NCI-H2171 treated with DMSO at 0.1 percent for 48 hours (cell line): ENCODE results near the gene PHF21B.
"Not testable (repeated sequence)": the region's sequence is repeated elsewhere in the genome, so short reads cannot be mapped to it uniquely, and the experiment has no call there.

Source experiments
- DNase-seq: peaks from one replicate; lab custom pipeline; 2025; lab: John Stamatoyannopoulos, UW

PHF21B gene

GRCh38 chr22:44933666-44934453 lies 75.9 kb downstream of the PHF21B start:
- DNase-seq = no peak

DNA sequence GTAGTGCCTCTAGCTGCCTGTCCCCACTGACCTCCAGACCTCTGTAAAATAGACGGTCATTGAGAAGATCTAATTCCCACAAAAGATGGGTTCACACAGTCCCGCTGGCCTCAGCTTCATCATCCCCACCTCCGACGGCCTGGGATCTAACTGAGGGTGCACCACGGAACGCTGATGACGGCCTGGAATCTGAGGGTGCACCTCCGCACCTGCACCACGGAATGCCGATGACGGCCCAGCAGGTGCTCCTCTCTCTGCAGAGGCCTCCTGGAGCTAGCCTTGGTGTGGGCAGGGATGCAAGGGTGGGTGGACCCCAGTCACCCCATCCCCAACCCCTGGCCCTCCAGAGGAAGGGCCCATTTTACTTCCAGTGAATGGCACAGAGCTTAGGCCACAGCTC lies 77.3 kb downstream of the PHF21B start:
- DNase-seq = no peak

GRCh38 chr22:44931766-44932165 lies 78.0 kb downstream of the PHF21B start:
- DNase-seq = no peak

DNA sequence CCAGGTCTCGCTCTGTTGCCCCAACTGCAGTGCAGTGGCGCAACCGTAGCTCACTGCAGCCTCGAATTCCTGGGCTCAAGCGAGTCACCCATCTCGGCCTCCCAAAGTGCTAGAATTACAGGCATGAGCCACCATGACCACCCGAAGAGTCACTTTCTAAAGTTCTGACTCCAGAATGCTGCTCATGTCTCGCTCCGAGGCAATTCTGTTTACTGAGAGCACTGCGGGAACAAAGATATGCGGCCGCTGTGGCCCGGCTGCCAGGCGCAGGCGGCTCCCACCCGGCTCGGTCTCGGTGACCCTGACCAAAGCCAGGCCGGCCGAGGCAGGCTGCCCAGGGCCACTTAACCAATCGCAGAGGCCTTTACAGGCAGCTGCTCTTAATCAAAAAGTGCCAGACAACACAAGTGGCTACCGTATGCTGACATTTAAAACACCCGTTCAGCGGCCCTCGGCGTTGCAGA lies 78.7 kb downstream of the PHF21B start:
- no peak for DNase-seq

GRCh38 chr22:44930711-44931035 lies 79.1 kb downstream of the PHF21B start:
- DNase-seq = no peak

DNA sequence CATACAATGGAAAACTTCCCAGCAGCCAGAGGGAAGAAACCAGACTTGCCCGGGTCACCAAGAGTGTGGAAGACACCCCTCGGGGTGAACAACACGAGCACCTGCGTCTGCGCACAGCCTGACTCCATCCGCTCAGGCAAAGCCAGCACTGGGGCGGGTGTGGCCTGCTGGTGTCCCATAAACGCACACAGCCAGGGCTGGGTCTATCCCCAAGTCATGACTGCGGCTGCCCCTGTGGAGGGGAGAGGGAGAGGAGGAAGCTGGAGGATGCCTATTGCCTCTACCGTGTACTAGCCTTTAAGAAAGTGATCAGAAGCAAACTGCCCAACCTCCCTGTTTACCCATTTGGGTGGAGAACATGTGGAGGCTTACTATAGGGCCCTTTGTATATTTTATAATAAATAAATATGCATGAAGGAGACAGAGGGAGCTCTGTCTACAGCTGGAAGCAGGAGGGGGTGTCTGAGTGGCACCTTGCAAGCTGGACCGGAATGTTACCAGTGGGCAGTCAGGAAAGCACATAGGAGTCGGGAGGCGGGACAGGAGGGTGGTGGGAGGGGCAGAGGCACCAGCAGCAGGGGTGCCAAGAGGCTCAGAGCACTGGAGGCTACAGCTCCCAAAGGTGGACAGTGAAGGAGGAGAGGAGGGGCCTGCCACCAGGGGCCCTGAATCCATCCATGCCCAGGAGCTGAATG lies 79.6 kb downstream of the PHF21B start:
- DNase-seq = no peak

- no peak for DNase-seq
These were observed 80.3 kb downstream of the PHF21B start for GRCh38 chr22:44929359-44930015.

DNA sequence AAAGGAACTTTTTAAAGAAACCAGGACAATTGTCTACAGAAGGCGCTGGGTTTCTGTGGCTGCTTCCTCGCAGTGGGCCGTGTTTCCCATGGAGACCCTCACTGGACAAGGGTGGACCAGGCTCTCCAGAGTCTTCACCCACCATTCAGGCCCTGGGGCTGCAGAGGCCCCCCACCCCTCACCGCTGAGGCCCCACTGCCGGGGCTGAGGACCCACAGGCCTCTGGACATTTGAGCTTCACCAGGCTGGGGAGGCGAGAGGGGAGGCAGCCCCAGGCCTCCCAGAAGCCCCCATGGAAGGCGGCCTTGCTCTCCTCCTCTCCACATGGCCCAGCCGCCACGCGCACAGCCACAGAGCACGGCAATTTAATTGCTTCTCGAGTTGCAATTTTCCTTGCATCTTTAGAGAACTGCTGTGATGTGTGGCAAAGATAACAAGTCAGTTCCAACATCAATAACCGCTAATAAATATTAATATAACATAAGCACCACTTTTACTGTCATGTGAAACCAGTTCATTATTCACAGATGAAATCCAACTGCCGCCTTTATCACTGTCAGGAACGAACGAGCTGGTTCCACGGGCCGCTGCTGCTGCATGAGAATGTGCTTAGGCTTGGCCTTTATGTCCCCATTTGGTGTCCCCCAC lies 81.0 kb downstream of the PHF21B start:
- peak; percentile 29 for DNase-seq

- no peak for DNase-seq
These were observed 81.7 kb downstream of the PHF21B start for GRCh38 chr22:44928136-44928463.

GRCh38 chr22:44927463-44928135 lies 82.2 kb downstream of the PHF21B start:
- peak; percentile 12 for DNase-seq

- no peak for DNase-seq
These were observed 83.1 kb downstream of the PHF21B start for GRCh38 chr22:44926491-44927415.

DNA sequence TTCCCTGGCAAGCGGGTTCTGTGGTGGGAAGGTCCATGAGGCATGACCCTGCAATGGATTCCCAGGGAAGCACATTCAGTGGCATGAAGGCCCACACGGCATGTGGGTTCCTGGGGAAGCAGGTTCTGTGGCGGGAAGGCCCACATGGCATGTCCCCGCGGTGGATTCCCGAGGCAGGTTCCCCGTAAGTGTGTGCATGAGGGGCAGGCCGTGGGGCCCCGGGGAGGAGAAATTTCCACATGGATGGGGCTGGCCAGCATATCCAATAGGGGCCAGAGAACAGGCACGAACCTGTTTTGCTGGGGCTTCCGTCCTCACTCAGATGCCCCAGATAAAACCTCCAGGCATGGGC lies 83.7 kb downstream of the PHF21B start:
- DNase-seq = no peak

GRCh38 chr22:44925465-44926123 lies 84.2 kb downstream of the PHF21B start:
- no peak for DNase-seq

DNA sequence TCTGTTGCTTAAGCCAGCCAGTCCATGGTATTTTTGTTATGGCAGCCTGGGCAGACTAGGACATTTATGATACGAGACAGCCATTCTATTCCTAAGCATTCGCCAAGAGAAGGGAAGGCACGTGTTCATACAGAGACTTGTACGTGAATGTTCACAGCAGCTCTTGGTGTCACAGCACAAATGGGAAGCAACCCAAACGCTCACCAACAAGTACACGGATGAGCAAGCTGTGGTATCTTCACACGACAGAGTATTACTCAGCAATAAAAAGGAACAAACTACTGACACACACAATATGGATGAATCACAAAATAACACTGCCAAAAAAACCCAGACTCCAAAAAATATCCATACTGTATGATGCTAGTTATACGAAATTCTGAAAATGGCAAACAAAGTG lies 85.1 kb downstream of the PHF21B start:
- DNase-seq = no peak

DNA sequence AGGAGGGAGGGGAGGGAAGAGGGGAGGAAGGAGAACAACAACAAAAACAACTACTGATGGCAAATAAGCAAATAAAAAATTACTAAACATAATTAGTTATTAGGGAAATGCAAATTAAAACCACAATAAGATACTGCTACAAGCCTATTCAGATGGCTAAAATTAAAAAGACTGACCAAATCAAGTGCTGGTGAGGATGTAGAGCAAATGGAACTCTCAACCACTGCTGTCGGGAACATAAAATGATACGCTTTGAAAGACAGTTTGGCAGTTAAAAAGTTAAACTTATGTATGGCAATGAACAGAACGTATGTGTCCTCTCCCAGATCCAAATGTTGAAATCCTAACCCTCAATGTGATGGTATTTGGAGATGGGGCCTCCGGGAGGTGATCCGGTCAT lies 85.7 kb downstream of the PHF21B start:
- DNase-seq = no peak

DNA sequence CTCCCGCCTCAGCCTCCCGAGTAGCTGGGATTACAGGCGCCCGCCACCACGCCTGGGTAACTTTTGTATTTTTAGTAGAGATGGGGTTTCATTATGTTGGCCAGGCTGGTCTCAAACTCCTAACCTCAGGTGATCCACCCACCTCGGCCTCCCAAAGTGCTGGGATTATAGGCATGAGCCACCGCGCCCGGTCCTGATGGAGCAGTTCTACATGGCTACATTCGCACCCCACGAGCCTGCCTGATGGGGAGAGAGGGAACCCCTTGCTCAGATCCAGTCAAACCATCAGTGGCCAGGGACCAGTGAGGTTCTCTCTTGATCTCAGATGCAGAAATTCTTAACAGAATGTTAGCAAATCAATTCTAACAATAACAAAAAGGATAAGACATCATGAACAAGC lies 88.0 kb downstream of the PHF21B start:
- DNase-seq = not testable (repeated sequence)

DNA sequence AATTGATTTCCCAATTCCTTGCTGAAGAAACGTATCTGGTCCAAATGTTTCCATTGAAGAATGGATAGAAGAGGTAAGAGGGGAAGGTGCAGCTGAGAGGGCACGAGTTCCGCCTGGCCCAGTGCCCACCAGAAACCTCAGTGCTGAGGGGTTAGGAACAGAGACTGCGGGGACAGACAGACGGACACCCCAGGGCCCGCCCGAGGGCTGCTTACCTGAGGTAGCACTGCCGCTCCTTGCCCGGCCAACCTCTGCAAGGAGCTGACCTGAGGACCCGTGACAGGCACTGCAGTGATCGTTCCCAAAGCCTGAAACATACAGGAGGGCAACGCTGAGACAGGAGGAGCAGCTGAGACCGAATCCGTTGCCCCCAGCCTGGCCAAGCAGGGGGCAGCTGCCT lies 89.6 kb downstream of the PHF21B start:
- no peak for DNase-seq

GRCh38 chr22:44919691-44920090 lies 90.1 kb downstream of the PHF21B start:
- no peak for DNase-seq

DNA sequence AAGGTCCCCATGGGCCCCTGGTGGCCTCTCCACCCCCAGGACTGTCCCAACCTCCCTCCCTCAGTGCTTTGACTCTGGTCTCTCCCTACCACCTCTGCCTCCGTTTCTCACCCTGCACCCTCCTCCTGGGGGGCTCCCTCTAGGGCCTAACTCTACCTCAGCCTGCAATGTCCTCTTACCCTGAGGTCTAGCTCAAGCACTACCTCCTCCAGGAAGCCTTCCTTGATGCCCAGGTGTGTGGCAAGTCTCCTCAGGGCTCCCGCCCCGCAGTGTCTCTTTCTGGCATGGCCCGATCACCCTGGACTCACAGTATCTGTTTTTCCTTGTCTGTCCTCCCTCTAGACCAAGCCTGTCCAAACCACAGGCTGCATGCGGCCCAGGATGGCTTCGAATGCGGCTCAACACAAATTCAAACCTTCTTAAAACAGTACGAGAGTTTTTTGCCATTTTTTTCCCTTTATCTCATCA lies 90.8 kb downstream of the PHF21B start:
- DNase-seq = no peak

GRCh38 chr22:44918166-44918924 lies 91.5 kb downstream of the PHF21B start:
- no peak for DNase-seq
